HepG2 (cell line): ENCODE data around the gene ISG20L2. TPM values are rescaled to one million over a fixed set of nuclear protein-coding genes. Genes with fewer than 3 reads are reported as not detected.
A peak's percentile ranks its signal among the peaks of the same experiment; 100 is the strongest.

Experiments
- AHR ChIP-seq: IDR thresholded peaks from 2 replicates; pipeline ENCODE4 v1.6.1; 2018; ENCODE audit warnings: missing genetic modification reagents, missing compliant biosample characterization
- GABPA ChIP-seq, 2 experiments: IDR thresholded peaks; 2 replicates each; pipeline ENCODE4 v1.6.1; 2011 to 2016; ENCODE audit warnings: low read depth in 2 of 2, low read length in 1 of 2, missing biosample characterization in 1 of 2, missing genetic modification characterization in 1 of 2
- GATAD1 ChIP-seq: IDR thresholded peaks from 2 replicates; pipeline ENCODE4 v1.6.1; 2016; ENCODE audit warnings: missing genetic modification reagents, missing compliant biosample characterization
- KDM2A ChIP-seq: sonication (generic); formaldehyde crosslinking; IDR thresholded peaks from 2 replicates; pipeline ENCODE4 v1.4.0; 2020; ENCODE audit warnings: low read depth, missing genetic modification reagents, borderline replicate concordance
- MAFG ChIP-seq: sonication (generic); formaldehyde crosslinking; IDR thresholded peaks from 2 replicates; pipeline ENCODE4 v1.5.1; 2020; ENCODE audit warnings: mild to moderate bottlenecking, missing genetic modification reagents
- MZF1 ChIP-seq: sonication (generic); formaldehyde crosslinking; IDR thresholded peaks from 2 replicates; pipeline ENCODE4 v1.8.1; 2023; ENCODE audit warnings: mild to moderate bottlenecking, missing genetic modification reagents, borderline replicate concordance
- NBN ChIP-seq: fragments of 450-650 bp; conservative IDR thresholded peaks from 2 replicates; pipeline ENCODE4 v1.6.1; 2017
- NR2F2 ChIP-seq: IDR thresholded peaks from 2 replicates; pipeline ENCODE4 v1.6.1; 2012; ENCODE audit warnings: low read depth, inconsistent platforms, borderline replicate concordance
- SMAD3 ChIP-seq: sonication (generic); formaldehyde crosslinking; IDR thresholded peaks from 2 replicates; pipeline ENCODE4 v1.4.0; 2020; ENCODE audit warnings: missing genetic modification reagents
- THAP9 ChIP-seq: sonication (generic); formaldehyde crosslinking; IDR thresholded peaks from 2 replicates; pipeline ENCODE4; 2020; ENCODE audit warnings: missing genetic modification reagents, mild to moderate bottlenecking, borderline replicate concordance
- ZNF552 ChIP-seq: sonication (generic); formaldehyde crosslinking; IDR thresholded peaks from 2 replicates; pipeline ENCODE4 v1.9.0; 2022; ENCODE audit warnings: missing genetic modification reagents, mild to moderate bottlenecking, borderline replicate concordance
- ZNF737 ChIP-seq: sonication (generic); formaldehyde crosslinking; IDR thresholded peaks from 2 replicates; pipeline ENCODE4 v1.5.0; 2020; ENCODE audit warnings: missing genetic modification reagents, mild to moderate bottlenecking, borderline replicate concordance
- ZNF776 ChIP-seq: sonication (generic); formaldehyde crosslinking; IDR thresholded peaks from 2 replicates; pipeline ENCODE4 v1.4.0; 2020; ENCODE audit warnings: mild to moderate bottlenecking, missing genetic modification reagents
- ZNF782 ChIP-seq: sonication (generic); formaldehyde crosslinking; IDR thresholded peaks from 2 replicates; pipeline ENCODE4 v1.4.0; 2020; ENCODE audit warnings: missing genetic modification reagents, mild to moderate bottlenecking, borderline replicate concordance
- ZNF790 ChIP-seq: sonication (generic); formaldehyde crosslinking; IDR thresholded peaks from 2 replicates; pipeline ENCODE4 v1.8.0; 2022; ENCODE audit warnings: missing genetic modification reagents, mild to moderate bottlenecking, borderline replicate concordance
- ZSCAN20 ChIP-seq: sonication (generic); formaldehyde crosslinking; IDR thresholded peaks from 2 replicates; pipeline ENCODE4 v1.4.0; 2020; ENCODE audit warnings: missing genetic modification reagents, mild to moderate bottlenecking, borderline replicate concordance
- ZSCAN25 ChIP-seq: sonication (generic); formaldehyde crosslinking; IDR thresholded peaks from 2 replicates; pipeline ENCODE4 v1.8.0; 2022; ENCODE audit warnings: mild to moderate bottlenecking, missing genetic modification reagents
- ZSCAN31 ChIP-seq: sonication (generic); formaldehyde crosslinking; IDR thresholded peaks from 2 replicates; pipeline ENCODE4 v1.5.0; 2020; ENCODE audit warnings: low read depth, mild to moderate bottlenecking, missing genetic modification reagents
- polyA plus RNA-seq, 8 experiments: library from polyadenylated mRNA; depleted of rRNA in 3 of 8; stranded (reverse) in 7 of 8; unstranded in 1 of 8; fragments of >200 nt; fragmentation: Illumina TruSeq in 4 of 8; extraction: Trizol in 4 of 8; gene quantifications; 2 replicates each; pipeline versions ENCODE4 v1.2.1 to v1.2.3, GENCODE V29; 2011 to 2016; ENCODE audit warnings: low read depth in 4 of 8, missing spikeins in 1 of 8, mixed read lengths in 1 of 8; ENCODE audit not compliant: insufficient read depth in 1 of 8
- total RNA-seq, 5 experiments: library from RNA; depleted of rRNA; stranded (reverse); fragments of >200 nt; fragmentation: Illumina TruSeq; extraction: Trizol; gene quantifications; 2 replicates each; pipeline ENCODE4 v1.2.3, GENCODE V29; 2016; ENCODE audit warnings: low read depth in 1 of 5
- TF ChIP-seq, protein P1 (sequence below): sonication (generic); formaldehyde crosslinking; IDR thresholded peaks from 2 replicates; pipeline ENCODE4 v1.4.0; 2020; ENCODE audit warnings: mild to moderate bottlenecking, missing genetic modification reagents
- TF ChIP-seq, protein P2 (sequence below): sonication (generic); formaldehyde crosslinking; conservative IDR thresholded peaks from 2 replicates; pipeline ENCODE4 v1.4.0; 2020; ENCODE audit warnings: mild to moderate bottlenecking, missing genetic modification reagents, moderate library complexity

Gene ISG20L2
- total and polyA plus RNA-seq, 2 of the 13 experiments (the other 11 are each of a cell fraction or from before 2014, with no cell fraction given) = 19.8 to 21.3 TPM

- TF ChIP-seq, protein P1, sequence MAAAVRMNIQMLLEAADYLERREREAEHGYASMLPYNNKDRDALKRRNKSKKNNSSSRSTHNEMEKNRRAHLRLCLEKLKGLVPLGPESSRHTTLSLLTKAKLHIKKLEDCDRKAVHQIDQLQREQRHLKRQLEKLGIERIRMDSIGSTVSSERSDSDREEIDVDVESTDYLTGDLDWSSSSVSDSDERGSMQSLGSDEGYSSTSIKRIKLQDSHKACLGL (CRISPR knock-in tag) = no peak; the same call in 1 of the 2 replicates
- TF ChIP-seq GATAD1 (CRISPR knock-in tag) (0 out of 2 replicates have a peak, but pooled peaks have one; percentile 29), MZF1 (no peak), ZSCAN20 (CRISPR knock-in tag) (no peak), AHR (CRISPR knock-in tag) (0 out of 2 replicates have a peak, but pooled peaks have one; percentile 47), ZNF776 (CRISPR knock-in tag) (no peak; the same call in 1 of the 2 replicates), SMAD3 (CRISPR knock-in tag) (no peak), KDM2A (CRISPR knock-in tag) (0 out of 2 replicates have a peak, but pooled peaks have one; percentile 23), ZNF790 (CRISPR knock-in tag) (no peak), MAFG (no peak), ZSCAN25 (CRISPR knock-in tag) (no peak), ZSCAN31 (CRISPR knock-in tag) (no peak), GABPA (IDR thresholded peaks at IDR 0.05; ENCODE audit: low read depth, low read length) (no peak), GABPA (CRISPR knock-in tag; IDR thresholded peaks at IDR 0.05; ENCODE audit: low read depth) (no peak), ZNF782 (CRISPR knock-in tag) (no peak), THAP9 (CRISPR knock-in tag) (no peak), NR2F2 (no peak), ZNF737 (CRISPR knock-in tag) (no peak), NBN (no peak), ZNF552 (CRISPR knock-in tag) (no peak)
- TF ChIP-seq, protein P2, sequence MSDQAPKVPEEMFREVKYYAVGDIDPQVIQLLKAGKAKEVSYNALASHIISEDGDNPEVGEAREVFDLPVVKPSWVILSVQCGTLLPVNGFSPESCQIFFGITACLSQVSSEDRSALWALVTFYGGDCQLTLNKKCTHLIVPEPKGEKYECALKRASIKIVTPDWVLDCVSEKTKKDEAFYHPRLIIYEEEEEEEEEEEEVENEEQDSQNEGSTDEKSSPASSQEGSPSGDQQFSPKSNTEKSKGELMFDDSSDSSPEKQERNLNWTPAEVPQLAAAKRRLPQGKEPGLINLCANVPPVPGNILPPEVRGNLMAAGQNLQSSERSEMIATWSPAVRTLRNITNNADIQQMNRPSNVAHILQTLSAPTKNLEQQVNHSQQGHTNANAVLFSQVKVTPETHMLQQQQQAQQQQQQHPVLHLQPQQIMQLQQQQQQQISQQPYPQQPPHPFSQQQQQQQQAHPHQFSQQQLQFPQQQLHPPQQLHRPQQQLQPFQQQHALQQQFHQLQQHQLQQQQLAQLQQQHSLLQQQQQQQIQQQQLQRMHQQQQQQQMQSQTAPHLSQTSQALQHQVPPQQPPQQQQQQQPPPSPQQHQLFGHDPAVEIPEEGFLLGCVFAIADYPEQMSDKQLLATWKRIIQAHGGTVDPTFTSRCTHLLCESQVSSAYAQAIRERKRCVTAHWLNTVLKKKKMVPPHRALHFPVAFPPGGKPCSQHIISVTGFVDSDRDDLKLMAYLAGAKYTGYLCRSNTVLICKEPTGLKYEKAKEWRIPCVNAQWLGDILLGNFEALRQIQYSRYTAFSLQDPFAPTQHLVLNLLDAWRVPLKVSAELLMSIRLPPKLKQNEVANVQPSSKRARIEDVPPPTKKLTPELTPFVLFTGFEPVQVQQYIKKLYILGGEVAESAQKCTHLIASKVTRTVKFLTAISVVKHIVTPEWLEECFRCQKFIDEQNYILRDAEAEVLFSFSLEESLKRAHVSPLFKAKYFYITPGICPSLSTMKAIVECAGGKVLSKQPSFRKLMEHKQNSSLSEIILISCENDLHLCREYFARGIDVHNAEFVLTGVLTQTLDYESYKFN (CRISPR knock-in tag) = no peak
Measured at GRCh38 chr1:156750711-156751450, 22.3 kb upstream of the ISG20L2 start (continued).
